IMR-90 (cell line): Measurements from ENCODE around the gene RAD51B. TPM values are rescaled to one million over a fixed set of nuclear protein-coding genes. Genes with fewer than 3 reads are reported as not detected.

ENCODE experiments used
- ATAC-seq: fragments of 200-7000 bp; cut with Tn5 transposase; 2 replicates; pipeline ENCODE4 v1.9.1; 2020; ENCODE audit warnings: low read depth, mild to moderate bottlenecking, moderate library complexity
- BruUV-seq: library from RNA; stranded (reverse); fragments of 400-500 nt; replicated peaks from 2 replicates; lab custom pipeline; 2021; lab: Mats Ljungman, UMichigan
- CTCF ChIA-PET: fragments of 300-600 bp; formaldehyde crosslinking; extraction: SDS; loops from one replicate; lab custom pipeline; 2021; ENCODE audit warnings: antibody characterized with exemption; lab: Yijun Ruan, JAX
- POLR2A ChIA-PET: fragments of 300-600 bp; sonication (Branson Sonifier 250); formaldehyde crosslinking; loops from one replicate; lab custom pipeline; 2022; ENCODE audit warnings: antibody characterized with exemption; ENCODE audit not compliant: unreplicated experiment; lab: Charles Lee
- DNase-seq: peaks from one replicate; pipeline ENCODE4 v3.0.0; 2013
- H2AFZ ChIP-seq: replicated peaks from 2 replicates; pipeline ENCODE3; 2013; ENCODE audit warnings: low read length, mild to moderate bottlenecking; ENCODE audit not compliant: poor library complexity
- H2AK5ac ChIP-seq: 2 replicates; pipeline ENCODE4 v1.6.1; 2013; ENCODE audit warnings: low read depth, low read length, inconsistent platforms
- H2AK9ac ChIP-seq: replicated peaks from 2 replicates; pipeline ENCODE3; 2013; ENCODE audit warnings: mild to moderate bottlenecking, low read depth, low read length, moderate library complexity; ENCODE audit not compliant: poor library complexity
- H2BK120ac ChIP-seq: 2 replicates; pipeline ENCODE4 v1.6.1; 2013; ENCODE audit warnings: low read depth, low read length, inconsistent platforms
- H2BK15ac ChIP-seq: 3 replicates; pipeline ENCODE4 v1.6.1; 2013; ENCODE audit warnings: low read depth, low read length, inconsistent platforms
- H2BK20ac ChIP-seq: 2 replicates; pipeline ENCODE4 v1.6.1; 2013; ENCODE audit warnings: low read depth, mild to moderate bottlenecking, inconsistent platforms, low read length, moderate library complexity
- H2BK5ac ChIP-seq: 2 replicates; pipeline ENCODE4 v1.6.1; 2013; ENCODE audit warnings: mild to moderate bottlenecking, low read depth, low read length, inconsistent platforms; ENCODE audit not compliant: poor library complexity, severe bottlenecking
- H3K14ac ChIP-seq: replicated peaks from 2 replicates; pipeline ENCODE4 v1.6.1; 2013; ENCODE audit warnings: low read depth, low read length, inconsistent platforms
- H3K18ac ChIP-seq: 2 replicates; pipeline ENCODE4 v1.6.1; 2013; ENCODE audit warnings: low read depth, low read length, control low read depth
- H3K23ac ChIP-seq: 2 replicates; pipeline ENCODE4 v1.6.1; 2013; ENCODE audit warnings: low read depth, low read length, inconsistent platforms
- H3K27ac ChIP-seq: 2 replicates; pipeline ENCODE4 v1.5.1; 2013; ENCODE audit warnings: mild to moderate bottlenecking, control low read depth, low read length; ENCODE audit not compliant: insufficient read depth
- H3K27me3 ChIP-seq: 2 replicates; pipeline ENCODE4 v1.6.1; 2013; ENCODE audit warnings: low read length; ENCODE audit not compliant: control insufficient read depth, insufficient read depth
- H3K36me3 ChIP-seq: 2 replicates; pipeline ENCODE4 v1.6.1; 2013; ENCODE audit warnings: low read length, mixed read lengths; ENCODE audit not compliant: control insufficient read depth, insufficient read depth
- H3K4ac ChIP-seq: 2 replicates; pipeline ENCODE4 v1.6.1; 2013; ENCODE audit warnings: low read depth, low read length, inconsistent platforms
- H3K4me1 ChIP-seq: 2 replicates; pipeline ENCODE4 v1.6.1; 2013; ENCODE audit warnings: low read length, mixed read lengths; ENCODE audit not compliant: control insufficient read depth, insufficient read depth
- H3K4me2 ChIP-seq: 2 replicates; pipeline ENCODE4 v1.6.1; 2013; ENCODE audit warnings: low read depth, mild to moderate bottlenecking, control low read depth, low read length, moderate library complexity
- H3K4me3 ChIP-seq: 2 replicates; pipeline ENCODE4 v1.5.1; 2013; ENCODE audit warnings: low read depth, mild to moderate bottlenecking, control low read depth, low read length, moderate library complexity; ENCODE audit not compliant: insufficient read depth
- H3K56ac ChIP-seq: 2 replicates; pipeline ENCODE4 v1.6.1; 2013; ENCODE audit warnings: low read length, inconsistent platforms; ENCODE audit not compliant: insufficient read depth; ENCODE audit errors: extremely low read depth
- H3K79me1 ChIP-seq, 2 experiments: 2 replicates each; pipeline ENCODE4 v1.6.1; 2013; ENCODE audit warnings: low read length in 2 of 2, inconsistent platforms in 1 of 2, low read depth in 1 of 2
- H3K9ac ChIP-seq: 2 replicates; pipeline ENCODE4 v1.6.1; 2013; ENCODE audit warnings: low read depth, low read length, control low read depth
- H3K9me1 ChIP-seq: 2 replicates; pipeline ENCODE4 v1.6.1; 2013; ENCODE audit warnings: low read length, inconsistent platforms; ENCODE audit not compliant: insufficient read depth
- H3K9me3 ChIP-seq: 2 replicates; pipeline ENCODE4 v1.6.1; 2013; ENCODE audit warnings: low read length; ENCODE audit not compliant: control insufficient read depth, insufficient read depth
- H4K20me1 ChIP-seq: 2 replicates; pipeline ENCODE4 v1.6.1; 2013; ENCODE audit warnings: low read length, inconsistent platforms; ENCODE audit not compliant: insufficient read depth
- H4K5ac ChIP-seq: 2 replicates; pipeline ENCODE4 v1.6.1; 2013; ENCODE audit warnings: mild to moderate bottlenecking, low read depth, low read length, control low read depth
- H4K8ac ChIP-seq, 2 experiments: 2 replicates each; pipeline ENCODE4 v1.6.1; 2013; ENCODE audit warnings: low read depth in 2 of 2, low read length in 2 of 2, control low read depth in 1 of 2, inconsistent platforms in 1 of 2
- H4K91ac ChIP-seq: 2 replicates; pipeline ENCODE4 v1.6.1; 2013; ENCODE audit warnings: low read depth, low read length, inconsistent platforms; ENCODE audit not compliant: insufficient read depth
- BHLHE40 ChIP-seq: fragments of 150-350 bp; IDR thresholded peaks from 2 replicates; pipeline ENCODE4 v1.6.1; 2016; ENCODE audit warnings: mild to moderate bottlenecking, low read depth, low read length
- CEBPB ChIP-seq: IDR thresholded peaks from 2 replicates; pipeline ENCODE4 v1.6.1; 2012; ENCODE audit warnings: low read depth, low read length, improper control_type of control experiment
- CHD1 ChIP-seq: IDR thresholded peaks from 2 replicates; pipeline ENCODE4 v1.6.1; 2012; ENCODE audit warnings: low read depth, low read length, improper control_type of control experiment
- MAFK ChIP-seq: IDR thresholded peaks from 2 replicates; pipeline ENCODE4 v1.6.1; 2012; ENCODE audit warnings: low read depth, low read length, improper control_type of control experiment
- MAZ ChIP-seq: IDR thresholded peaks from 2 replicates; pipeline ENCODE4 v1.6.1; 2012; ENCODE audit warnings: low read depth, mild to moderate bottlenecking, low read length, improper control_type of control experiment, moderate library complexity, borderline replicate concordance
- MXI1 ChIP-seq: IDR thresholded peaks from 2 replicates; pipeline ENCODE4 v1.6.1; 2012; ENCODE audit warnings: low read depth, mild to moderate bottlenecking, low read length, moderate library complexity, borderline replicate concordance
- NFE2L2 ChIP-seq: fragments of 150-350 bp; IDR thresholded peaks from 2 replicates; pipeline ENCODE4 v1.6.1; 2016; ENCODE audit warnings: low read depth, mild to moderate bottlenecking, low read length
- POLR2A ChIP-seq: IDR thresholded peaks from 2 replicates; pipeline ENCODE4 v1.6.1; 2012; ENCODE audit warnings: mild to moderate bottlenecking, low read depth, low read length
- RAD21 ChIP-seq: IDR thresholded peaks from 2 replicates; pipeline ENCODE4 v1.6.1; 2012; ENCODE audit warnings: low read length, improper control_type of control experiment
- RCOR1 ChIP-seq: IDR thresholded peaks from 2 replicates; pipeline ENCODE4 v1.6.1; 2012; ENCODE audit warnings: mild to moderate bottlenecking, low read length, improper control_type of control experiment; ENCODE audit not compliant: insufficient replicate concordance
- RFX5 ChIP-seq: IDR thresholded peaks from 2 replicates; pipeline ENCODE4 v1.8.0; 2012; ENCODE audit warnings: low read depth, mild to moderate bottlenecking, low read length, moderate library complexity
- SMC3 ChIP-seq: fragments of 150-350 bp; IDR thresholded peaks from 2 replicates; pipeline ENCODE4 v1.6.1; 2016; ENCODE audit warnings: low read depth, mild to moderate bottlenecking, antibody characterized with exemption, low read length, moderate library complexity
- USF2 ChIP-seq: fragments of 150-350 bp; IDR thresholded peaks from 2 replicates; pipeline ENCODE4 v1.6.1; 2017; ENCODE audit warnings: mild to moderate bottlenecking, antibody characterized with exemption, low read length, low read depth
- WGBS, 2 experiments: methylation state at CpG; one replicate each; pipeline versions ENCODE4 v1.1.5 to v1.1.7; 2013; ENCODE audit warnings: missing lambda C conversion rate in 2 of 2; ENCODE audit not compliant: insufficient read length in 1 of 2; ENCODE audit errors: extremely low coverage in 2 of 2; 5-methylcytosine and 5-hydroxymethylcytosine counted together
- dilution Hi-C: fragments of 300-500 bp; cut with HindIII; formaldehyde crosslinking; loops from one replicate; pipeline ENCODE4 v1.14.3; 2018; ENCODE audit warnings: low sequenced_read_pairs; ENCODE audit not compliant: unreplicated experiment
- in situ Hi-C: fragments of 300-500 bp; cut with MboI; formaldehyde crosslinking; loops from 3 replicates; pipeline ENCODE4 v1.14.3; 2019; ENCODE audit warnings: low sequenced_read_pairs, inconsistent platforms, mixed read lengths
- intact Hi-C: fragments of 100-400 bp; cut with micrococcal nuclease; formaldehyde crosslinking; loops from 2 replicates; pipeline ENCODE4 v1.10.0; 2022
- polyA plus RNA-seq, 3 experiments: library from polyadenylated mRNA; depleted of rRNA; stranded (reverse); fragments of >200 nt; gene quantifications; 2 replicates each; pipeline ENCODE4 v1.2.3, GENCODE V29; 2012; ENCODE audit warnings: low replicate concordance in 1 of 3
- total RNA-seq: library from RNA; depleted of rRNA; stranded (reverse); fragments of >200 nt; gene quantifications from 2 replicates; pipeline ENCODE4 v1.2.3, GENCODE V29; 2012
- TF ChIP-seq, protein P1 (sequence below): conservative IDR thresholded peaks from 2 replicates; pipeline ENCODE4 v1.5.1; 2012; ENCODE audit warnings: mild to moderate bottlenecking, low read depth, low read length, improper control_type of control experiment

Gene RAD51B
- total and polyA plus RNA-seq, 2 of the 4 experiments (the other 2 are of a cell fraction): 5.1 to 18.8 TPM

GRCh38 chr14:68263563-68264259, 444.1 kb downstream of the RAD51B start (continued):
- no peak for TF ChIP-seq NFE2L2

DNA sequence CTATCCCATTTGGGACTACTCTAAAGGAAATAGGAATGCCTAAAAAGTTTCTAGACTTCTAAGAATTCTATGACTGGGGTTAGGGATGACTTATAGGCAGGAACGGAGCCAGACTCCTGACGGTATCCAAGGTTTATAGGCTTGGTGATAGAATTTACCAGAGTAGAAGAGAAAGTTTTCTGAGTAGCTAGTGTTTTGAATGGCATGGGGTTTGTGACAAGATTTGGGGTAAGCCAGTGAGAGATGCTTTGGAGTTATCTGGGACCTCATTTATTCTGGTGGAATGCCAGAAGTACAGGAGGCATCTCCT, 444.6 kb downstream of the RAD51B start:
- CTCF ChIA-PET: no interaction called here
- intact Hi-C loops: no loop called here
- WGBS, 2 experiments: no CpG with 5 or more reads among the region's 2 CpGs
- TF ChIP-seq RAD21: no peak
- no peak for TF ChIP-seq CHD1
- no peak for TF ChIP-seq USF2
- no peak for TF ChIP-seq SMC3
- no peak for TF ChIP-seq RFX5
- TF ChIP-seq MAZ: no peak
- no peak for TF ChIP-seq NFE2L2
- TF ChIP-seq BHLHE40: no peak
- TF ChIP-seq MXI1: no peak
- TF ChIP-seq, protein P1, sequence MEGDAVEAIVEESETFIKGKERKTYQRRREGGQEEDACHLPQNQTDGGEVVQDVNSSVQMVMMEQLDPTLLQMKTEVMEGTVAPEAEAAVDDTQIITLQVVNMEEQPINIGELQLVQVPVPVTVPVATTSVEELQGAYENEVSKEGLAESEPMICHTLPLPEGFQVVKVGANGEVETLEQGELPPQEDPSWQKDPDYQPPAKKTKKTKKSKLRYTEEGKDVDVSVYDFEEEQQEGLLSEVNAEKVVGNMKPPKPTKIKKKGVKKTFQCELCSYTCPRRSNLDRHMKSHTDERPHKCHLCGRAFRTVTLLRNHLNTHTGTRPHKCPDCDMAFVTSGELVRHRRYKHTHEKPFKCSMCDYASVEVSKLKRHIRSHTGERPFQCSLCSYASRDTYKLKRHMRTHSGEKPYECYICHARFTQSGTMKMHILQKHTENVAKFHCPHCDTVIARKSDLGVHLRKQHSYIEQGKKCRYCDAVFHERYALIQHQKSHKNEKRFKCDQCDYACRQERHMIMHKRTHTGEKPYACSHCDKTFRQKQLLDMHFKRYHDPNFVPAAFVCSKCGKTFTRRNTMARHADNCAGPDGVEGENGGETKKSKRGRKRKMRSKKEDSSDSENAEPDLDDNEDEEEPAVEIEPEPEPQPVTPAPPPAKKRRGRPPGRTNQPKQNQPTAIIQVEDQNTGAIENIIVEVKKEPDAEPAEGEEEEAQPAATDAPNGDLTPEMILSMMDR: no peak
- TF ChIP-seq MAFK: no peak
- TF ChIP-seq RCOR1: no peak
- no peak for TF ChIP-seq POLR2A
- TF ChIP-seq CEBPB: no peak

More for the DNA sequence above, 444.6 kb downstream of the RAD51B start:
- no peaks in the 10 kb centered on the region for H3K79me1 ChIP-seq
- BruUV-seq: no TSS peak
- no peak overlapping the region for H2BK15ac ChIP-seq
- no peaks in the 10 kb centered on the region for H3K27me3 ChIP-seq
- in situ Hi-C loops: no loop called here
- peak overlapping the region; percentile 29; the same call in 1 of the 2 replicates for H3K14ac ChIP-seq
- no peak overlapping the region for H3K23ac ChIP-seq
- H4K20me1 ChIP-seq: no peaks in the 10 kb centered on the region
- peak overlapping the region; percentile 16; the same call in 1 of the 2 replicates for H3K4ac ChIP-seq
- peak overlapping the region; percentile 47; the same call in 1 of the 2 replicates for H3K18ac ChIP-seq
- H2BK120ac ChIP-seq: no peak overlapping the region
- no peak overlapping the region for H4K8ac ChIP-seq
- no peak for ATAC-seq
- no peak overlapping the region for H2AK9ac ChIP-seq
- H2AFZ ChIP-seq: no peak overlapping the region
- POLR2A ChIA-PET: no interaction called here
- no peak overlapping the region for H3K9ac ChIP-seq
- no peak overlapping the region for H3K56ac ChIP-seq
- DNase-seq: peak; percentile 33
- H3K36me3 ChIP-seq: no peaks in the 10 kb centered on the region
- H3K27ac ChIP-seq: no peak overlapping the region
- H2BK20ac ChIP-seq: no peak overlapping the region
- no peaks in the 10 kb centered on the region for H3K9me3 ChIP-seq
- H4K91ac ChIP-seq: no peak overlapping the region
- H3K4me1 ChIP-seq: peaks cover 5% of the 10 kb centered on the region; the same call in 1 of the 2 replicates
- dilution Hi-C loops: no loop called here
- no peak overlapping the region for H3K4me2 ChIP-seq
- H2BK5ac ChIP-seq: no peak overlapping the region
- no peak overlapping the region for H4K5ac ChIP-seq
- no peak overlapping the region for H3K4me3 ChIP-seq
- H2AK5ac ChIP-seq: no peak overlapping the region
- no peaks in the 10 kb centered on the region for H3K9me1 ChIP-seq
